ENCODE data around the gene TMEM87A. TPM values are rescaled to one million over a fixed set of nuclear protein-coding genes. Genes with fewer than 3 reads are reported as not detected.

The TMEM87A gene
- total and polyA plus RNA-seq, 2 of the 8 experiments (the other 6 are each of a cell fraction or from before 2014, with no cell fraction given): 15.2 to 33.1 TPM

DNA sequence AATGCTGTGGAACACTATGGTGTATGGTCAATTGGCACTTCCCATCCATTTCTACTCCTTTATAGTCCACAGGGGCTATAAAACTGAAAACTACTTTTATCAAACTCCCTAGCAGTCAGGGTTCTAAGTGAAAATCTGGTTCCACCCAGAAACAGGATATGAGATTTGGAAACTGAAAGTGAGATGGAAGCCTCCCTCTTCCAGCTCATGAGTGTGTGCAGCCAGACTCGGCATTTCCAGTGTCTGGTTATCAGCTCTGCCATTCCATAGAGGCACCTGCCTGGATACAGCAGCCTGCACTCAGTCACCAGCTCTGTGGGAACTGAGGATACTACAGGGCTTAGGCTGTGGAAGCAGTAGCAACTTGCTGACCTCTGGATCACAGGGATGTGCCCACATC is 102.1 kb downstream of the TMEM87A start:
- Histone ChIP-seq H3K23ac (ENCODE audit: insufficient read length) (no peak overlapping the region), H2BK12ac (ENCODE audit: low read depth, low read length) (no peak overlapping the region), H2BK15ac (ENCODE audit: low read length) (no peak overlapping the region), H2BK20ac (ENCODE audit: low read length) (no peak overlapping the region), H3K9ac (replicated peaks in 1 of 4; ENCODE audit: extremely low read depth in 1 of 4, low read depth in 3 of 4, low read length in 3 of 4) (no peak overlapping the region), H3K36me3 (ENCODE audit: control insufficient read depth in 2 of 4, insufficient read depth in 4 of 4, low read length in 3 of 4) (peaks cover 2 to 66% (median 19%) of the 10 kb centered on the region in 4 experiments; a peak in 6 of 8 replicates), H3K4me3 (ENCODE audit: extremely low read depth in 1 of 4, insufficient read depth in 2 of 4, low read depth in 3 of 4, low read length in 4 of 4) (no peak overlapping the region), H3K27me3 (replicated peaks in 1 of 4; ENCODE audit: control insufficient read depth in 3 of 4, extremely low read depth in 1 of 4, insufficient read depth in 3 of 4, low read length in 3 of 4) (no peaks in the 10 kb centered on the region), H4K20me1 (replicated peaks in 1 of 2; ENCODE audit: control insufficient read depth in 1 of 2, insufficient read depth in 2 of 2, low read length in 2 of 2) (peaks cover 0 to 2% of the 10 kb centered on the region in 2 experiments), H3K56ac (replicated peaks; ENCODE audit: insufficient read length, low read depth, low read length) (no peak overlapping the region), H3K27ac (ENCODE audit: low read depth, low read length) (no peak overlapping the region), H2AK5ac (ENCODE audit: low read depth, low read length) (no peak overlapping the region), H4K8ac (ENCODE audit: extremely low read depth, insufficient read depth, low read length) (no peak overlapping the region), H3K4me2 (ENCODE audit: insufficient read depth in 1 of 2, low read depth in 2 of 2, low read length in 2 of 2) (no peak overlapping the region), H3K9me3 (ENCODE audit: insufficient read depth in 2 of 2, low read depth in 1 of 2, low read length in 1 of 2) (no peaks in the 10 kb centered on the region), H3K79me2 (ENCODE audit: control insufficient read depth in 1 of 2, insufficient read depth in 2 of 2, low read length in 2 of 2) (no peaks in the 10 kb centered on the region), H3K14ac (ENCODE audit: insufficient read length) (no peak overlapping the region), H2BK120ac (replicated peaks; ENCODE audit: low read depth, low read length) (no peak overlapping the region), H3K79me1 (ENCODE audit: low read depth, low read length) (no peaks in the 10 kb centered on the region; the same call in 1 of the 2 replicates), H2AFZ (ENCODE audit: low read length) (no peak overlapping the region), H3K4ac (replicated peaks; ENCODE audit: insufficient read length, low read depth, low read length) (no peak overlapping the region), H4K91ac (replicated peaks; ENCODE audit: insufficient read length, low read length) (no peak overlapping the region), H2BK5ac (ENCODE audit: low read depth, low read length) (no peak overlapping the region), H3K18ac (ENCODE audit: extremely low read depth, low read length) (no peak overlapping the region), H3K23me2 (ENCODE audit: low read depth, low read length) (no peaks in the 10 kb centered on the region), H3K4me1 (replicated peaks in 1 of 4; ENCODE audit: control insufficient read depth in 3 of 4, insufficient read depth in 4 of 4, low read length in 3 of 4) (no peaks in the 10 kb centered on the region), H4K5ac (ENCODE audit: insufficient read length, low read depth, low read length) (no peak overlapping the region)
- no peak for FAIRE-seq
- 94% methylated on average over 1 of the region's 1 CpG; no CpG with 5 or more reads in 1 of the 2 experiments for WGBS, 2 experiments (ENCODE audit: extremely low coverage in 1 of 2, insufficient coverage in 1 of 2, insufficient read length in 1 of 2, insufficient replicate concordance in 2 of 2, low coverage in 1 of 2, low lambda C conversion rate in 2 of 2, missing lambda C conversion rate in 1 of 2)
- POLR2A ChIA-PET (ENCODE audit: partially characterized antibody): no interaction called here
- TF ChIP-seq BRCA1 (IDR thresholded peaks at IDR 0.05; ENCODE audit: low read depth, low read length): no peak
- no peak for TF ChIP-seq POU5F1 (IDR thresholded peaks at IDR 0.05; ENCODE audit: low read depth, low read length)
- no peak for TF ChIP-seq CTCF (IDR thresholded peaks at IDR 0.05; ENCODE audit: control extremely low read depth in 1 of 3, insufficient read depth in 1 of 3, low read depth in 1 of 3, low read length in 3 of 3)
- TF ChIP-seq RFX5 (IDR thresholded peaks at IDR 0.05; ENCODE audit: borderline replicate concordance, low read depth, low read length): no peak
- no peak for TF ChIP-seq BACH1 (IDR thresholded peaks at IDR 0.05; ENCODE audit: low read length)
- TF ChIP-seq YY1 (IDR thresholded peaks at IDR 0.05; ENCODE audit: low read depth, low read length): no peak
- DNase-seq (ENCODE audit: low read depth in 1 of 2, low spot score in 2 of 2): no peak
- CTCF ChIA-PET (ENCODE audit: partially characterized antibody): no interaction called here
